ENCODE data around the gene STX10. TPM values are rescaled to one million over a fixed set of nuclear protein-coding genes. Genes with fewer than 3 reads are reported as not detected.

The STX10 gene
- total RNA-seq, 1 experiment from 2014 or later: 56.9 TPM

Other genes starting within 250 kb of the STX10 start
- gene SYCE2, start 231.1 kb downstream of the STX10 start, total RNA-seq (2021): 1.1 to 2.2 TPM (median 1.9 TPM) in 3 replicates
- gene FARSA, start 216.7 kb downstream of the STX10 start, total RNA-seq (2021): 103 to 108 TPM (median 106 TPM) in 3 replicates
- 977 to 1,088 TPM (median 978 TPM) in 3 replicates for gene CALR, start 211.8 kb downstream of the STX10 start, total RNA-seq (2021)
- gene RAD23A, start 204.5 kb downstream of the STX10 start, total RNA-seq (2021): 84.3 to 96.6 TPM (median 96.2 TPM) in 3 replicates
- gene GADD45GIP1, start 193.2 kb downstream of the STX10 start, total RNA-seq (2021): 54.4 to 57.9 TPM (median 56.1 TPM) in 3 replicates
- 0.18 to 0.23 TPM (median 0.22 TPM) in 3 replicates for gene DAND5, start 180.8 kb downstream of the STX10 start, total RNA-seq (2021)
- gene NFIX, start 154.9 kb downstream of the STX10 start, total RNA-seq (2021): 0.44 to 1.5 TPM (median 1.4 TPM) in 3 replicates
- 0.60 to 1.2 TPM (median 0.66 TPM) in 3 replicates for gene LYL1, start 47.5 kb downstream of the STX10 start, total RNA-seq (2021)
- 84.0 to 106 TPM (median 86.0 TPM) in 3 replicates for gene TRMT1, start 33.6 kb downstream of the STX10 start, total RNA-seq (2021)
- 212 to 237 TPM (median 213 TPM) in 3 replicates for gene NACC1, start 32.1 kb downstream of the STX10 start, total RNA-seq (2021)
- gene IER2, start within 50 bp of the STX10 start, total RNA-seq (2021): 138 to 154 TPM (median 150 TPM) in 3 replicates

Data from WTC11 (cell line).